GM12801 (cell line): ENCODE results near the gene RPRD1A.

Experiments used
- TF ChIP-seq, protein P1 (sequence below): IDR thresholded peaks from one replicate; pipeline ENCODE4 v1.5.1; 2011; ENCODE audit warnings: control low read depth; ENCODE audit not compliant: insufficient read length; ENCODE audit errors: extremely low read depth

RPRD1A gene

DNA sequence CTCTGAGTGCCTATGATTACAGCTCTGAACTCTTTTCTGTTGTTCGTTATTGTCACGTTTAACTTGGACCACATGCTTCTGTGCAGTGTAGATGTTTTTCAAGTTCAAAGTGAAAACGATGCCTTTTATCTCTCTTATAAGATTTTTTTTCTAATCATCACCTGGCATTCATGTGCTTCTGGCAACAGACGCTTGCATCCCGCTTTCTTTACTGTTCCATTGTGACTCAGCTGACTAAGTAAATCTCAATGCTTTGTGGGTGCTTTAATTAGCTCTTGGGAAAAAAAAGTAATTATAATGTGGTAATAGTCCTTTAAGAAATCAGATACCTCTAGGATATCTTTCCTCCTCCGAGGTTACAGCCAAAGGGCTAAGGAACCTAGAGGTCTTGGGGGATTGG, 126.1 kb downstream of the RPRD1A start:
- TF ChIP-seq, protein P1, sequence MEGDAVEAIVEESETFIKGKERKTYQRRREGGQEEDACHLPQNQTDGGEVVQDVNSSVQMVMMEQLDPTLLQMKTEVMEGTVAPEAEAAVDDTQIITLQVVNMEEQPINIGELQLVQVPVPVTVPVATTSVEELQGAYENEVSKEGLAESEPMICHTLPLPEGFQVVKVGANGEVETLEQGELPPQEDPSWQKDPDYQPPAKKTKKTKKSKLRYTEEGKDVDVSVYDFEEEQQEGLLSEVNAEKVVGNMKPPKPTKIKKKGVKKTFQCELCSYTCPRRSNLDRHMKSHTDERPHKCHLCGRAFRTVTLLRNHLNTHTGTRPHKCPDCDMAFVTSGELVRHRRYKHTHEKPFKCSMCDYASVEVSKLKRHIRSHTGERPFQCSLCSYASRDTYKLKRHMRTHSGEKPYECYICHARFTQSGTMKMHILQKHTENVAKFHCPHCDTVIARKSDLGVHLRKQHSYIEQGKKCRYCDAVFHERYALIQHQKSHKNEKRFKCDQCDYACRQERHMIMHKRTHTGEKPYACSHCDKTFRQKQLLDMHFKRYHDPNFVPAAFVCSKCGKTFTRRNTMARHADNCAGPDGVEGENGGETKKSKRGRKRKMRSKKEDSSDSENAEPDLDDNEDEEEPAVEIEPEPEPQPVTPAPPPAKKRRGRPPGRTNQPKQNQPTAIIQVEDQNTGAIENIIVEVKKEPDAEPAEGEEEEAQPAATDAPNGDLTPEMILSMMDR, result no peak
